HepG2 (cell line): ENCODE data around the gene DPPA4. TPM values are rescaled to one million over a fixed set of nuclear protein-coding genes. Genes with fewer than 3 reads are reported as not detected.
"Not testable (repeated sequence)": the region's sequence is repeated elsewhere in the genome, so short reads cannot be mapped to it uniquely, and the experiment has no call there.

ENCODE experiments used
- ATAC-seq: fragments of 200-7000 bp; cut with Tn5 transposase; 3 replicates; pipeline ENCODE4 v1.9.1; 2020; ENCODE audit warnings: mild to moderate bottlenecking, moderate library complexity
- BruUV-seq: library from RNA; stranded (reverse); fragments of 400-500 nt; replicated peaks from 2 replicates; lab custom pipeline; 2021; lab: Mats Ljungman, UMichigan
- CTCF ChIA-PET: fragments of 300-600 bp; formaldehyde crosslinking; extraction: SDS; loops from one replicate; lab custom pipeline; 2021; ENCODE audit warnings: low total read pairs, inconsistent platforms, low intra/inter-chr PET ratio; lab: Yijun Ruan, JAX
- POLR2A ChIA-PET: fragments of 350-600 bp; sonication (Branson Sonifier 250); formaldehyde crosslinking; loops from one replicate; lab custom pipeline; 2020; ENCODE audit warnings: antibody characterized with exemption, inconsistent platforms; lab: Yijun Ruan, JAX
- DNase-seq: peaks from one replicate; pipeline ENCODE4 v3.0.0-alpha.2; 2015; ENCODE audit warnings: low spot score
- FAIRE-seq: peaks from 3 replicates; lab custom pipeline; 2011; peaks lifted over from hg19 to GRCh38; lab: Jason Lieb, UNC
- H2AFZ ChIP-seq: one replicate; pipeline ENCODE4 v1.6.1; 2011; ENCODE audit warnings: low read length, inconsistent platforms
- H3K27ac ChIP-seq: fragments of 300-600 bp; 3 replicates; pipeline ENCODE4 v1.8.0; 2011; ENCODE audit warnings: mixed run types, mild to moderate bottlenecking, mixed read lengths, low read length, inconsistent platforms; ENCODE audit not compliant: insufficient read depth; ENCODE audit errors: extremely low read length
- H3K27me3 ChIP-seq, 2 experiments: fragments of 200-600 bp in 1 of 2; 2 replicates in 1 of 2; 3 replicates in 1 of 2; pipeline versions ENCODE4 v1.6.0 to v1.8.0; 2011; ENCODE audit warnings: low read length in 2 of 2, mild to moderate bottlenecking in 2 of 2, moderate library complexity in 2 of 2, inconsistent platforms in 1 of 2; ENCODE audit not compliant: insufficient read depth in 2 of 2, control insufficient read depth in 1 of 2
- H3K36me3 ChIP-seq, 2 experiments: fragments of 200-600 bp in 1 of 2; replicated peaks in 1 of 2; 2 replicates in 1 of 2; 3 replicates in 1 of 2; pipeline versions ENCODE4 v1.5.1 to v1.8.0; 2011; ENCODE audit warnings: low read length in 2 of 2, inconsistent platforms in 1 of 2; ENCODE audit not compliant: insufficient read depth in 2 of 2, control insufficient read depth in 1 of 2
- H3K4me1 ChIP-seq: 2 replicates; pipeline ENCODE4 v1.5.1; 2012; ENCODE audit warnings: low read length, inconsistent platforms; ENCODE audit not compliant: insufficient read depth
- H3K4me2 ChIP-seq: 2 replicates; pipeline ENCODE4 v1.6.0; 2011; ENCODE audit warnings: low read depth, low read length, inconsistent platforms
- H3K4me3 ChIP-seq, 3 experiments: fragments of 200-600 bp in 1 of 3; sonication (generic), shearing (Covaris generic) in 1 of 3; replicated peaks in 1 of 3; 2 replicates each; pipeline ENCODE4 v1.5.1; 2011 to 2016; ENCODE audit warnings: low read length in 3 of 3, inconsistent platforms in 2 of 3, low read depth in 2 of 3, mild to moderate bottlenecking in 2 of 3, control low read depth in 1 of 3, mixed read lengths in 1 of 3; ENCODE audit not compliant: insufficient read depth in 1 of 3
- H3K79me2 ChIP-seq: one replicate; pipeline ENCODE4 v1.6.1; 2011; ENCODE audit warnings: low read length, inconsistent platforms; ENCODE audit not compliant: insufficient read depth
- H3K9ac ChIP-seq: 2 replicates; pipeline ENCODE4 v1.6.0; 2011; ENCODE audit warnings: mild to moderate bottlenecking, low read depth, low read length, inconsistent platforms; ENCODE audit not compliant: insufficient read depth
- H3K9me3 ChIP-seq: 2 replicates; pipeline ENCODE4 v1.5.1; 2012; ENCODE audit warnings: mild to moderate bottlenecking, low read length
- H4K20me1 ChIP-seq: 2 replicates; pipeline ENCODE4 v1.6.0; 2011; ENCODE audit warnings: inconsistent platforms, mild to moderate bottlenecking, low read length, moderate library complexity; ENCODE audit not compliant: insufficient read depth
- MED13 ChIP-seq: sonication (generic); formaldehyde crosslinking; IDR thresholded peaks from 2 replicates; pipeline ENCODE4 v1.5.0; 2020; ENCODE audit warnings: missing genetic modification reagents
- SIN3B ChIP-seq: fragments of 150-350 bp; IDR thresholded peaks from 2 replicates; pipeline ENCODE4 v1.6.1; 2014; ENCODE audit warnings: low read length
- SMARCC2 ChIP-seq: fragments of 450-650 bp; IDR thresholded peaks from 2 replicates; pipeline ENCODE4 v1.6.1; 2017; ENCODE audit warnings: antibody characterized with exemption, mild to moderate bottlenecking
- ZBTB26 ChIP-seq: IDR thresholded peaks from 2 replicates; pipeline ENCODE4 v1.6.1; 2016; ENCODE audit warnings: missing compliant biosample characterization, missing genetic modification reagents, borderline replicate concordance
- ZEB1 ChIP-seq: IDR thresholded peaks from 2 replicates; pipeline ENCODE4 v1.6.1; 2012; ENCODE audit warnings: mild to moderate bottlenecking, low read depth, inconsistent platforms; ENCODE audit not compliant: insufficient replicate concordance
- ZNF232 ChIP-seq: sonication (generic); formaldehyde crosslinking; IDR thresholded peaks from 2 replicates; pipeline ENCODE4 v1.4.0; 2020; ENCODE audit warnings: missing genetic modification reagents, borderline replicate concordance
- WGBS: methylation state at CpG from one replicate; pipeline ENCODE4 v1.1.6; 2017; ENCODE audit warnings: low lambda C conversion rate; 5-methylcytosine and 5-hydroxymethylcytosine counted together
- in situ Hi-C: cut with HindIII; loops from 2 replicates; pipeline ENCODE4 v1.10.0; 2017; ENCODE audit warnings: low pct_unique_long_range_greater_than_20kb; ENCODE audit not compliant: extremely low pct_ligation_motif_present
- intact Hi-C: fragments of 100-400 bp; cut with micrococcal nuclease; formaldehyde crosslinking; loops from one replicate; pipeline ENCODE4 v1.10.0; 2022; ENCODE audit not compliant: unreplicated experiment
- polyA plus RNA-seq, 8 experiments: library from polyadenylated mRNA; depleted of rRNA in 3 of 8; stranded (reverse) in 7 of 8; unstranded in 1 of 8; fragments of >200 nt; fragmentation: Illumina TruSeq in 4 of 8; extraction: Trizol in 4 of 8; gene quantifications; 2 replicates each; pipeline versions ENCODE4 v1.2.1 to v1.2.3, GENCODE V29; 2011 to 2016; ENCODE audit warnings: low read depth in 4 of 8, missing spikeins in 1 of 8, mixed read lengths in 1 of 8; ENCODE audit not compliant: insufficient read depth in 1 of 8
- total RNA-seq, 5 experiments: library from RNA; depleted of rRNA; stranded (reverse); fragments of >200 nt; fragmentation: Illumina TruSeq; extraction: Trizol; gene quantifications; 2 replicates each; pipeline ENCODE4 v1.2.3, GENCODE V29; 2016; ENCODE audit warnings: low read depth in 1 of 5

DPPA4 gene
- total and polyA plus RNA-seq, 2 of the 13 experiments (the other 11 are each of a cell fraction or from before 2014, with no cell fraction given) = not detected

- WGBS = 20% methylated on average over 2 of the region's 2 CpGs
- H3K4me1 ChIP-seq, intact Hi-C loops, CTCF ChIA-PET, H3K9me3 ChIP-seq, H3K36me3 ChIP-seq, DNase-seq, H3K9ac ChIP-seq, BruUV-seq, H4K20me1 ChIP-seq, ATAC-seq, H3K4me3 ChIP-seq, FAIRE-seq, H3K27ac ChIP-seq, H3K79me2 ChIP-seq, H3K4me2 ChIP-seq, H2AFZ ChIP-seq, in situ Hi-C loops, H3K27me3 ChIP-seq, POLR2A ChIA-PET: not testable (repeated sequence)
Observed at GRCh38 chr3:109358809-109359208, 21.5 kb upstream of the DPPA4 start.

- CTCF ChIA-PET = no interaction called here
- Histone ChIP-seq H3K4me1 (no peaks in the 10 kb centered on the region), H3K9me3 (no peaks in the 10 kb centered on the region), H2AFZ (no peak overlapping the region), H3K36me3 (no peaks in the 10 kb centered on the region), H3K27ac (no peak overlapping the region), H3K4me3 (no peak overlapping the region), H3K79me2 (no peaks in the 10 kb centered on the region), H3K9ac (no peak overlapping the region), H3K27me3 (no peaks in the 10 kb centered on the region), H4K20me1 (no peaks in the 10 kb centered on the region), H3K4me2 (no peak overlapping the region)
- no peak for DNase-seq
- intact Hi-C loops (no loop called here), in situ Hi-C loops (no loop called here)
- no peak for FAIRE-seq
- no TSS peak for BruUV-seq
- POLR2A ChIA-PET = no interaction called here
- TF ChIP-seq MED13 (CRISPR knock-in tag) = no peak
- no peak for TF ChIP-seq ZNF232
- no peak for TF ChIP-seq ZEB1
- no peak for TF ChIP-seq ZBTB26 (CRISPR knock-in tag)
- TF ChIP-seq SIN3B = no peak
- no peak for TF ChIP-seq SMARCC2
- ATAC-seq = no peak
- 34% methylated on average over 3 of the region's 3 CpGs for WGBS
Observed at GRCh38 chr3:109356442-109357155, 19.3 kb upstream of the DPPA4 start.
